Stimulated activated naive CD8-positive, alpha-beta T cell treated with anti-CD3 and anti-CD28 coated beads, Interleukin-15, amount 100 ng/mL, for 72 hours (primary cell): Measurements from ENCODE around the gene RUNX2.
A peak's percentile ranks its signal among the peaks of the same experiment; 100 is the strongest.

Experiments used
- ATAC-seq: fragments of 150-1000 bp; cut with Tn5 transposase; 2 replicates; pipeline ENCODE4 v1.10.0; 2021; ENCODE audit warnings: mild to moderate bottlenecking, moderate library complexity
- DNase-seq, 2 donors: peaks; one replicate each; pipeline ENCODE4 v3.0.0; 2021 to 2022
- H3K27ac Mint-ChIP-seq, 2 donors: one replicate each; pipeline ENCODE4 v1.8.0; 2022; ENCODE audit warnings: mild to moderate bottlenecking in 2 of 2, mixed read lengths in 2 of 2, moderate library complexity in 2 of 2
- H3K27me3 Mint-ChIP-seq: one replicate; pipeline ENCODE4 v1.8.0; 2022; ENCODE audit warnings: mixed read lengths
- H3K4me1 Mint-ChIP-seq: one replicate; pipeline ENCODE4 v1.8.0; 2022; ENCODE audit warnings: mild to moderate bottlenecking, mixed read lengths
- H3K4me3 Mint-ChIP-seq, 2 donors: one replicate each; pipeline ENCODE4 v1.8.0; 2022; ENCODE audit warnings: mild to moderate bottlenecking in 2 of 2, mixed read lengths in 2 of 2, moderate library complexity in 1 of 2
- H3K9me3 Mint-ChIP-seq, 2 donors: one replicate each; pipeline ENCODE4 v1.8.0; 2022; ENCODE audit warnings: mixed read lengths in 2 of 2

Gene RUNX2

DNA sequence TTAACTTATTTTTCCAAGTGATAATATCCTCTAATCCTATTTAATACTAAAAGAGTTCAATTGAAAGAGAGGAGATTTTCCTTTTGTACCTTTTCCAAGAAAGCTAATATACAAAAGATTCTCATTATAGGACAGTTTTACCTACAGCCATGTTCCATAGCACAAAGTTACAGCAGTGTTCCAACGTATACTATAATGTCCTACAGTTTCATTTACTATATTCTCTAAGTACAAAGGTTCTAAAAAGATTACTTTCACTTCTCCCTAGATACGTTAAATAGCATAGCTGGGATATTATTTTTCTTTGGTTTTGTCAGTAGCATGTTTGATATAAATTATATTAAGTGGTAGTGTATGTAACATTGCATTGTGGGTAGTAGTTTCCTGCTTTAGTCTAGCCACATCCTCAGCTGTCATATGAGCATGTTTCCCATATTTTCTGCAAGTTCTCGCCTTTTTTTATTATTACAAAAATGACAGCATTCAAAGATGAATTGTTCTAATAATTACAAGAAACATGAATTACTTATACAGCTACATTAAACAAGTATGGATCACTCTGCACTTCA is 4.4 kb upstream of the RUNX2 start:
- ATAC-seq (peak; percentile 53), DNase-seq (no peak)
- peak overlapping the region; percentile 71 to 98 for H3K27ac Mint-ChIP-seq
- peak overlapping the region; percentile 61 to 77 for H3K4me3 Mint-ChIP-seq
- no peaks in the 10 kb centered on the region for H3K27me3 Mint-ChIP-seq
- no peaks in the 10 kb centered on the region for H3K9me3 Mint-ChIP-seq
- H3K4me1 Mint-ChIP-seq = peaks cover 59% of the 10 kb centered on the region

GRCh38 chr6:45326698-45327417 is 1.3 kb upstream of the RUNX2 start:
- Mint-ChIP-seq H3K27ac (peak overlapping the region; percentile 29 to 51), H3K4me1 (peaks cover 81% of the 10 kb centered on the region), H3K4me3 (peak overlapping the region; percentile 17 to 86), H3K9me3 (no peaks in the 10 kb centered on the region), H3K27me3 (no peaks in the 10 kb centered on the region)
- DNase-seq = no peak
- ATAC-seq = no peak

- ATAC-seq (peak; percentile 27), DNase-seq (no peak)
- Mint-ChIP-seq H3K9me3 (no peaks in the 10 kb centered on the region), H3K27ac (peak overlapping the region; percentile 27 to 59), H3K27me3 (no peaks in the 10 kb centered on the region), H3K4me3 (peak overlapping the region; percentile 80 to 86), H3K4me1 (peaks cover 78% of the 10 kb centered on the region)
Measured at GRCh38 chr6:45328523-45328922, 393 bp downstream of the RUNX2 start.

GRCh38 chr6:45344900-45345299 is 16.8 kb downstream of the RUNX2 start:
- DNase-seq = no peak
- ATAC-seq = no peak
- Mint-ChIP-seq H3K4me3 (no peak overlapping the region), H3K27me3 (no peaks in the 10 kb centered on the region), H3K27ac (no peak overlapping the region), H3K4me1 (no peaks in the 10 kb centered on the region), H3K9me3 (no peaks in the 10 kb centered on the region)

DNA sequence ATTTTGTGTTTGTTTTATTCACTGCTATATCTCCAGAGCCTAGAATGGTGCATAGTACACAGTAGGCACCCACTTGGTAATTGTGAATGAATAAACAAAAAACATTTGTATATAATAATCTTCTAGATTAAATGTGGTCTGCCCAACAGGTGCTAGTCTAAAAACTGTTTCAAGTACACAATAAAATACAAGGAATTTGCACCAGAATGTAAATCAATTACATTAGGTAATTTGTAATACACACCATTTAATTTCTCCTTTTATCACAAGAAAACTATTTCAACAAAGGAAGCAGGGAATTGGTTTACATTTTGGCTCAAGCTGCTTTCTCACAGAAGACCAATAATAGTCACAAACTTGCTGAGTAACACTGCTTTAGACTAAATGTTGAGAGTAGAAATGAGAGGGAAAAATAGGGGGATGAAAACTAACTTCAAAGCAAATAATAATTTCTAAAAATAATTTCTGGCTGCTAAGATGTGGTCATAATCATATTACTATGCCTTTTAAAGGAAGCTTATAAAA is 22.1 kb downstream of the RUNX2 start:
- H3K4me1 Mint-ChIP-seq = peaks cover 35% of the 10 kb centered on the region
- no peak for ATAC-seq
- no peak overlapping the region for H3K4me3 Mint-ChIP-seq
- DNase-seq = no peak
- H3K27me3 Mint-ChIP-seq = no peaks in the 10 kb centered on the region
- no peaks in the 10 kb centered on the region for H3K9me3 Mint-ChIP-seq
- H3K27ac Mint-ChIP-seq = no peak overlapping the region

DNA sequence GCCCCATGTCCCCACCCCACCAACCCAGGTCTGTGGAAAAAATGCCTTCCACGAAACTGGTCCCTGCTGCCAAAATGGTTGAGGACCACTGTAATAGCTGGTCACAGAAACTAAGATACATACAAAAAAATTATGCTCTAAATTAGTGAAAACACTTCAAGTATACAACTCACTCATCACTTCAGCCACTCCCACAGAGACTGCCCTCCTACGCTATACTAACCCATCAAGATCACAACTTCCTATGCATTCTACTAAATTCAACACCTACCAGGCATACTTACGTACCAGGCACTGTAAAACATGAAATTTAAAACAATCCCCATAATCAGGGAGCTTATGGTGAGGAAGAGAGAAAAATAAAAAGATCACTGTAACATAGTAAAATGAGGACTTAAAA is 22.9 kb downstream of the RUNX2 start:
- peak overlapping the region in 1 of 2 donors; percentile 41 for H3K27ac Mint-ChIP-seq
- H3K4me1 Mint-ChIP-seq = peaks cover 35% of the 10 kb centered on the region
- no peaks in the 10 kb centered on the region for H3K9me3 Mint-ChIP-seq
- H3K27me3 Mint-ChIP-seq = no peaks in the 10 kb centered on the region
- ATAC-seq (peak; percentile 80), DNase-seq (no peak)
- peak overlapping the region; percentile 30 to 68 for H3K4me3 Mint-ChIP-seq

DNA sequence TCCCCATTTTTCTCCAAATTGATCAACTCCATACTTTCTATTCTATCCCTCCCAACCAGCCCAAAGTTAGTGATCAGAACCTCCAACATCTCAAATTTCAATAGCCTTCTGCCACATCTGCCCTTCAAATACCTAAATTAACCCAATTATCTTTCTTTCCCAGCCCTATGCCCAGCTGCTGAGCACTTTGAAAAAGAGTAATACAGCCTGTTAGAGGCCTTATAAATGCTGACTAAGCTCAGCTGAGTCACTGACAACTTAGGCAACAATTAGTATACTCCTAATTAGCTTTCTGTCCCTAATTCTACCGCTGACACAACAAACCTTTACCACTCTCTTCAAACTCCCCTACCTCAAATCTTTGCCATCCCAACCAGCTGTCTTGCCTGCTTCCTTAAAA is 23.5 kb downstream of the RUNX2 start:
- Mint-ChIP-seq H3K27me3 (no peaks in the 10 kb centered on the region), H3K4me3 (peak overlapping the region; percentile 30 to 68), H3K27ac (peak overlapping the region in 1 of 2 donors; percentile 41), H3K4me1 (peaks cover 35% of the 10 kb centered on the region), H3K9me3 (no peaks in the 10 kb centered on the region)
- no peak for DNase-seq
- no peak for ATAC-seq

DNA sequence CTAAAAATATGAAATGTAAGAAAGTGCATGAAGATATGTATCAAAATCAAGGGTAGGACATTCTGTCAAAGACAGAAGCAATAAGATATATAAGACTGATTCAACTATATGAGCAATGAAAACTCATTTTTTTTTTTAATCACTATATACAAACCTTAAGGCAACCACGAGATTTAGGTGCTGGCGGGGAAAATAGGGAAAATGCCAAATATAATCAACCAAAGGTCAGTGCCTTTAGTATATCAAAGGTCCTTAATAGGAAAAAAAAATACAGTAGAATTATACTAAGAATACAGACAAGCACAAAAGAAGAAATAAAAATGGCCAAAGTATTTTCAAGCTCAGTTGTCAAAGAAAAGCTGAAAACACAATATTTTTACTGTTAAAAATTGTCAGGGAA is 25.5 kb downstream of the RUNX2 start:
- Mint-ChIP-seq H3K9me3 (no peaks in the 10 kb centered on the region), H3K4me3 (no peak overlapping the region), H3K27me3 (no peaks in the 10 kb centered on the region), H3K4me1 (peaks cover 35% of the 10 kb centered on the region), H3K27ac (no peak overlapping the region)
- DNase-seq (no peak), ATAC-seq (no peak)

- H3K4me3 Mint-ChIP-seq = no peak overlapping the region
- DNase-seq (no peak), ATAC-seq (no peak)
- no peaks in the 10 kb centered on the region for H3K27me3 Mint-ChIP-seq
- H3K4me1 Mint-ChIP-seq = peaks cover 21% of the 10 kb centered on the region
- H3K27ac Mint-ChIP-seq = no peak overlapping the region
- H3K9me3 Mint-ChIP-seq = no peaks in the 10 kb centered on the region
Measured at GRCh38 chr6:45364466-45364865, 36.3 kb downstream of the RUNX2 start.

GRCh38 chr6:45365036-45365435 is 36.9 kb downstream of the RUNX2 start:
- H3K27me3 Mint-ChIP-seq = no peaks in the 10 kb centered on the region
- H3K4me1 Mint-ChIP-seq = peaks cover 27% of the 10 kb centered on the region
- ATAC-seq = no peak
- H3K9me3 Mint-ChIP-seq = no peaks in the 10 kb centered on the region
- no peak overlapping the region for H3K4me3 Mint-ChIP-seq
- DNase-seq = no peak
- no peak overlapping the region for H3K27ac Mint-ChIP-seq

GRCh38 chr6:45366534-45366933 is 38.4 kb downstream of the RUNX2 start:
- H3K27me3 Mint-ChIP-seq = no peaks in the 10 kb centered on the region
- DNase-seq (no peak), ATAC-seq (no peak)
- H3K27ac Mint-ChIP-seq = no peak overlapping the region
- H3K9me3 Mint-ChIP-seq = no peaks in the 10 kb centered on the region
- no peak overlapping the region for H3K4me3 Mint-ChIP-seq
- peaks cover 37% of the 10 kb centered on the region for H3K4me1 Mint-ChIP-seq

- H3K4me1 Mint-ChIP-seq = peaks cover 44% of the 10 kb centered on the region
- H3K27me3 Mint-ChIP-seq = no peaks in the 10 kb centered on the region
- H3K27ac Mint-ChIP-seq = no peak overlapping the region
- H3K4me3 Mint-ChIP-seq = no peak overlapping the region
- no peaks in the 10 kb centered on the region for H3K9me3 Mint-ChIP-seq
- ATAC-seq = no peak
- no peak for DNase-seq
Measured at GRCh38 chr6:45367999-45368398, 39.9 kb downstream of the RUNX2 start.

GRCh38 chr6:45369870-45370269 is 41.7 kb downstream of the RUNX2 start:
- H3K4me3 Mint-ChIP-seq = no peak overlapping the region
- ATAC-seq (no peak), DNase-seq (no peak)
- H3K9me3 Mint-ChIP-seq = no peaks in the 10 kb centered on the region
- H3K4me1 Mint-ChIP-seq = peaks cover 42% of the 10 kb centered on the region
- no peaks in the 10 kb centered on the region for H3K27me3 Mint-ChIP-seq
- H3K27ac Mint-ChIP-seq = peak overlapping the region in 1 of 2 donors; percentile 4

- no peaks in the 10 kb centered on the region for H3K9me3 Mint-ChIP-seq
- H3K4me1 Mint-ChIP-seq = peaks cover 55% of the 10 kb centered on the region
- no peak overlapping the region for H3K4me3 Mint-ChIP-seq
- peak; percentile 74 for ATAC-seq
- no peak for DNase-seq
- H3K27ac Mint-ChIP-seq = peak overlapping the region in 1 of 2 donors; percentile 75
- no peaks in the 10 kb centered on the region for H3K27me3 Mint-ChIP-seq
Measured at GRCh38 chr6:45371924-45372573, 43.9 kb downstream of the RUNX2 start.

GRCh38 chr6:45375449-45375848 is 47.3 kb downstream of the RUNX2 start:
- H3K9me3 Mint-ChIP-seq = no peaks in the 10 kb centered on the region

More at GRCh38 chr6:45375449-45375848, 47.3 kb downstream of the RUNX2 start:
- no peak for DNase-seq
- peak overlapping the region; percentile 40 to 41 for H3K4me3 Mint-ChIP-seq
- H3K4me1 Mint-ChIP-seq = peaks cover 53% of the 10 kb centered on the region
- H3K27ac Mint-ChIP-seq = no peak overlapping the region
- H3K27me3 Mint-ChIP-seq = no peaks in the 10 kb centered on the region
- ATAC-seq = no peak
